Stimulated activated CD4-positive, alpha-beta T cell treated with anti-CD3 and anti-CD28 coated beads, TNF-alpha, amount 100 ng/mL, for 4 hours (primary cell): ENCODE data around the gene EFCAB8.
"Not testable (repeated sequence)": the region's sequence is repeated elsewhere in the genome, so short reads cannot be mapped to it uniquely, and the experiment has no call there.

Experiments
- DNase-seq, 3 experiments: peaks; one replicate each; pipeline ENCODE4 v3.0.0-alpha.2; 2020; ENCODE audit warnings: low read depth in 3 of 3

EFCAB8 gene

DNA sequence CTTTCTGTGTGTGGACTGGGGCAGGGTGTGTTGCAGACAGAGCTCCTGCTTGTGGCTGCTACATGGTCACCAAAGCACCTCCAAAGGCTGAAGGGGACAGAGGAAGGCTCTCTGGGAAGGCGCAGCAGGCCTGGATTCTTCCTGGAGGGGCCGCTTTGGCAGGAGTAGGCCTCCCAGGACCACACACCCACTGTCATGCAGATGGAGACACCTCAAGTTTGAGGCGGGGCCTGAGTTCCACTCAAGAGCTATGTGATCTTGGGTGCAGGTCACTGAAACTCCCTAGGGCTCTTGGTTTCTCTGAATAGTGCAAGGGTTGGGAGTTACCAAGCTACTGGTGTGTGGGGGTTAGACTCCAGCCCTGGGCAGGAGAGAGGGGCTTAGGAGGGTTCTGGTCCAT lies 27.9 kb downstream of the EFCAB8 start:
- no peak for DNase-seq

GRCh38 chr20:32887492-32887891 lies 28.8 kb downstream of the EFCAB8 start:
- no peak for DNase-seq

GRCh38 chr20:32888636-32889035 lies 29.9 kb downstream of the EFCAB8 start:
- DNase-seq: no peak

- no peak for DNase-seq
These were observed 30.6 kb downstream of the EFCAB8 start for GRCh38 chr20:32889281-32889680.

DNA sequence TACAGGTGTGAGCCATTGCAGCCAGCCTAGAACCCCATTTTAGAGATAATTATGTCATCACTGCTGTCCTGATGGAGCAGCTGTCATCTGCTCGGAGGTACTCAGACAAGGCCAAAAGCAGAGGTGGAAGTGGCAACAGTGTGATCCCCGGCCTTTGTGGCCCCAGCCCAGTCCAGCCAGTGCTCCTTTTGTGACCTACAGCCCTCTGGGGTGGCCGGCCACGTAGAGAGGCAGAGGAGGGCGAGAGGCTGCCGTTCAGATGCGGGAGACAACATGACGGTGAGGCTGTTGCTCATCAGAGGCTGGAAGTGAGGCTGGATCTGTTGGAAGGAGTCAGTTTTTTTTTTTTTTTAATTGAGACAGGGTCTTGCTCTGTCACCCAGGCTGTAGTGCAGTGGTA lies 32.8 kb downstream of the EFCAB8 start:
- no peak for DNase-seq

GRCh38 chr20:32891926-32892660 lies 33.4 kb downstream of the EFCAB8 start:
- no peak for DNase-seq

GRCh38 chr20:32893263-32894025 lies 34.7 kb downstream of the EFCAB8 start:
- no peak for DNase-seq

DNA sequence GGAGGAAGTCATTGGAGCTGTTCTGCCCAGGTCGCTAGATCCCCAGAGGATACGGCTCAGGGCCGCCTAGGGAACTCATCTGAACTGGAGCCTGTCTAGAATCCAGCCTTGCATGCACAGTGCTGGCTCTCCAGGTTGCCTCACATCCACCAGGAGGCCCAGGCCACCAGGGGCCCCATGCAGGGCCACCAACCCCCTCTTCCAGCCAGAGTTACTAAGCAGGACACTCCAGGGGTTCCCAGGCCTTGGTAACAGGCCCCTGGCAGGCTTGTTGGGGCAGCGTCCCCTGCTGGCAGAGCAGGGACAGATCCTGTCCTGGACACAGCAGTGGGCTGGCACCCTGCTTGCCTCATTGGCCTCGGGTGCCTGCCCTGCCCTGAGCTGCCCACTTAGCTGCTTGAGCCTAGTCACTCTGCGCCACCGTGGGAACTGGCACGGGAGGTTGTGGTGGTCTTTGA lies 35.3 kb downstream of the EFCAB8 start:
- no peak for DNase-seq

GRCh38 chr20:32894711-32895355 lies 36.1 kb downstream of the EFCAB8 start:
- DNase-seq: no peak

- no peak for DNase-seq
These were observed 38.0 kb downstream of the EFCAB8 start for GRCh38 chr20:32896521-32897280.

- DNase-seq: no peak
These were observed 40.0 kb downstream of the EFCAB8 start for GRCh38 chr20:32898729-32899128.

DNA sequence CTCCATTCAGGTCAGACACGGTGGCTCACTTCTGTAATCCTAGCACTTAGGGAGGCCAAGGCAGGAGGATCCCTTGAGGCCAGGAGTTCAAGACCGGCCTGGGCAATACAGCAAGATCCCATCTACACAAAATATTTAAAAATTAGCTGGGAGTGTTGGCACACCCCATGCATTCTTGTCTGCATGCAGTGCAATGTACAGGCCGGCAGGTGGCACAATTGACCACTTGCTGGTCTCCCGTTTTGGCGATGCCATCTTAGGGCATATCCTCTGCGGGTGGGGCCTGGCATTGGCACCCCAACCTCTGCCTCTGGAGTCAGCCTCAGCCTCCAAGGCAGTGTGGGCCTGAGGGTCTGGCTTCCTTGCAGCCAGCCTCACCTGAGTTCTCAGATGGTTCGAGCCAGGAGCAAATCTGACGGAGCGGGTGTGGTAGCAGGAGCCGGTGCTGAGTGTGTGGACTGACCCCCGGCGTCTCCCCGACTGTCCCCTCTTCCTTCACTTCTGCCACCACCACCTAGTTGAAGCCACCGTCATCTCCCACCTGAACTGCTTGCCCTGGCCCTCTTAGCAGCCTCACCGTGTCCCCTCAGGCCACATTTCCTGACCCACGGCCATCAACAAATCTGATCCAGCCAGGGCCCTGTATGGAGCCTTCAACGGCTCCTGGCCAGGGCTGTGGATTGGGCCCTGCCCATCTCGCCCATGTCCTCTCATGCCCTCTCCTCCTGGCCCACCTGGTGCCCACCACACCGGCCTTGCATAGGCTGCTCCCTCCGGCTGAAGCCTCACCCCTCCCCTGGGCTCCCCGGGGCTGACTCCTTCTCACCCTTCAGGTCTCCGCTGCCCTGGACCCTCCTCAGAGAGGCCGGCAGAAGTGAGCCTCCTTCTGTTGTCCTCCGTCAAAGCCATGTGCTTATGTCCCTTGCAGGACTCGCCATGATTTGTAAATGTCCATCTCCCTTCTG lies 44.0 kb downstream of the EFCAB8 start:
- DNase-seq: peak; percentile 39 to 54 (median 42)

GRCh38 chr20:32903666-32904175 lies 45.0 kb downstream of the EFCAB8 start:
- no peak for DNase-seq

DNA sequence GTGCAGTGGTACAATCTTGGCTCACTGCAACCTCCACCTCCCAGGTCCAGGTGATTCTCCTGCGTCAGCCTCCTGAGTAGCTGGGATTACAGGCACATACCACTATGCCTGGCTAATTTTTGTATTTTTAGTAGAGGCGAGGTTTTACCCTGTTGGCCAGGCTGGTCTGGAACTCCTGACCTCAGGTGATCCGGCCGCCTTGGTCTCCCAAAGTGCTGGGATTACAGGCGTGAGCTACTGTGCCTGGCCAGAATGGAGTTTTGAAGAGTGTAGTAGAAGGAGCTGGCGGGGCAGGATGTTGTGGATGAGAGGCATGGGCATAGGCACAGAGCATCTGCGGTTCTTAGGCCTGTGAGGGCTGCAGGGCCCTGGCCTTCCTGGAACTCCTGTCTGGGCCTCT lies 46.0 kb downstream of the EFCAB8 start:
- not testable (repeated sequence) for DNase-seq

- no peak for DNase-seq
These were observed 47.5 kb downstream of the EFCAB8 start for GRCh38 chr20:32906200-32906599.

GRCh38 chr20:32906871-32907495 lies 48.3 kb downstream of the EFCAB8 start:
- no peak for DNase-seq

DNA sequence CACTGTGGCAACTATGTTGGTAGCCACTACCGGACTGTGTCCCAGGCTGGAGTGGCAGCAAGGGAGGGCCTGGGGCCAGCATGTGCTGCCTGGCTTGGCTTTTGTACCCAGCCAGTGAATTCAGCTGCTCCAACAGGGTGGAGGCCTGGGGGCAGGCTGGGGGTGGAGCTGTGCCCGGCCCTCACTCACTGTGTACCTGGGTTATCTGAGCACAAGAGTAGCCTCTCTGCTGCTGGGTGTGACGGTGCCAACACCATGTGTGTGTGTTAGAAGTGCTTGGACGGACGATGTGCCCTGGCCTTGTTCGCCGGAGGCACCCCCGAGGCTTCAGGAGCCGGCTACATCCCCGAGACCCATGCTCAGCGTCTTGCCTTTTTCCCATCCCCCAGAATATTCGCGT lies 49.2 kb downstream of the EFCAB8 start:
- DNase-seq: no peak

DNA sequence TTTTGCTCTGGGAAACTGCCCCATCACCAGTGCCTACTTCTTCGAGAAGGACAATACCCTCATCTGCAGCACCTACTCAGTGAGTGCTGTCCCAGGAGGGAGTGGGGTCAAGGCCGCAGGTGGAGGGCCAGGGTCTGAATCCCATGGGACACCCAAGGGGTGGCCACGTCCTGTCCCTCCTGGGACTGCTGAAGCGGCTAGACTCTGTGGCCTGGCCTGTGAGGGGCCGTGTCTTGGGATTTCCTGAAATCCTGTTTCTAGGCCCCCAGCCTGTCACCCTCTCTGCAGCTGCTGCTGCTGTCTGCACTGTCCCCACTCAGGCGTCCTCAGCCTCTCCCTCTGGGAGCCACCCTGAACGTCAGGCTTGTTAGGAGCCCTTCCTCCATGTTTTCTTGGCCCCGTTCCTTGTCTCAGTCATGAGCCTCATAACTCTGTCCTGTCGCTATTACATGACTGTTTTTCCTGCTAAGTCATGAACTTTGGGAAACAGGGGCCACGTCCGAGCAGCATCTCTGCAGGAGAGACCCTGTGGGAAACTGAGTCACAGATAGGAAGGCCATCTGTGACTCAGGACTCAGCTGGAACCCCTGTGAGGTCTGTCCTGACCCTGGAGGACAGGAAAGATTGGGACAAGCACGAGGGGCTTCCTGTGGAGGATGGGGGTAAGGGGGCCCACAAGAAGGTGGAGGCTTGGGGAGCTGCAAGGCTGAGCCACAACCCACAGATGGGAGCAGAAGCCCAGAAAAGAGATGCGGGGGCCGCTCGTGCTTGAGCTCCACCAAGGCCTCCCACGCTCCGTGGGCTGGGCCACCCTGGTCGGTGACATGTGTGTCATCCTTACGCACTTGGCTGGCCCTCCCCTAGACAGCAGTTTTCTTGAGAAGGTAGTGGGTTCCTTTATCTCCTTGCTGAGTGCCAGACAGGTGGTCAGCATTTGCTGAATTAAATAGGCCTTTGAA lies 49.9 kb downstream of the EFCAB8 start:
- peak in 1 of 3 experiments; percentile 18 for DNase-seq

DNA sequence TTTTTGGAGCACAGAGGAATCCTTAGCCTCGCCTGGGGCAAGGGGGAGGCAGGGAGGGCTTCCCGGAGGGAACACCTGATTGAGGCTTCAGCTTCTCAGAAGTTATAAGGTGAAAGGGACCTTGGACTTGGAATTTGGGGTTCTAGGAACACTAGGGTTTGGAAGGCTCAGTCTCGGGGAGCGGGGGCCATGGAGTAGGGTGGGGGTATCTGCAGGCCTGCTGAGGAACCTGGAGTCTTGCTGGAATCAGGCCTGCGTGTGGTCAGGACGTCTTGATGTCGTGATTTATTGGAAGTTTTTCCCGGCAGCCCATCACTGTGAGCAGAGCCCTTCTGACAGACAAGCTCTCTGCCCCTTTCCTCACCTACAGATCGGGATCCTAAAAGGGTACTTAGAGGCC lies 50.7 kb downstream of the EFCAB8 start:
- no peak for DNase-seq
